Prostate gland (tissue), 2 donors: ENCODE data around the gene CLP1. TPM values are rescaled to one million over a fixed set of nuclear protein-coding genes. Genes with fewer than 3 reads are reported as not detected.

Experiments used
- DNase-seq: peaks from one replicate; pipeline ENCODE4 v3.0.0-alpha.2; 2019; ENCODE audit warnings: low spot score
- H3K27ac ChIP-seq, 2 donors: fragments of 200-600 bp; sonication (generic); 2 replicates each; pipeline ENCODE4 v1.5.1; 2017 to 2019
- H3K27me3 ChIP-seq: fragments of 200-600 bp; sonication (generic); replicated peaks from 2 replicates; pipeline ENCODE4 v1.5.1; 2019; ENCODE audit not compliant: insufficient read depth
- H3K36me3 ChIP-seq, 2 donors: fragments of 200-600 bp; sonication (generic); 1 replicate in 1 of 2; 2 replicates in 1 of 2; pipeline versions ENCODE4 v1.5.1 to v1.8.1; 2017 to 2019
- H3K4me1 ChIP-seq: fragments of 200-600 bp; sonication (generic); replicated peaks from 2 replicates; pipeline ENCODE4 v1.5.1; 2019
- H3K4me3 ChIP-seq, 2 donors: fragments of 200-600 bp; sonication (generic); 2 replicates each; pipeline ENCODE4 v1.5.1; 2017 to 2019
- H3K9me3 ChIP-seq: fragments of 200-600 bp; sonication (generic); 2 replicates; pipeline ENCODE4 v1.5.1; 2017
- POLR2A ChIP-seq: fragments of 450-650 bp; IDR thresholded peaks from one replicate; pipeline ENCODE4 v1.6.1; 2016; ENCODE audit warnings: antibody characterized with exemption, mild to moderate bottlenecking
- POLR2AphosphoS5 ChIP-seq: sonication (generic); formaldehyde crosslinking; IDR thresholded peaks from one replicate; pipeline ENCODE4 v1.6.1; 2017; ENCODE audit warnings: antibody characterized with exemption
- WGBS: methylation state at CpG from one replicate; pipeline ENCODE4 v1.1.5; 2018; 5-methylcytosine and 5-hydroxymethylcytosine counted together
- intact Hi-C: fragments of 100-400 bp; cut with DNase I; formaldehyde crosslinking; loops from one replicate; pipeline ENCODE4 v1.14.2; 2022
- total RNA-seq, 2 donors: library from RNA; depleted of rRNA; stranded (reverse); fragments of >200 nt; gene quantifications; one replicate each; pipeline ENCODE4 v1.1.0, GENCODE V29; 2016
- TF ChIP-seq, protein P1 (sequence below), 4 experiments: fragments of 200-600 bp in 2 of 4; fragments of 450-650 bp in 2 of 4; sonication (generic) in 2 of 4; IDR thresholded peaks; 1 replicate in 3 of 4; 2 replicates in 1 of 4; pipeline ENCODE4 v1.5.1; 2016 to 2019; ENCODE audit warnings: antibody characterized with exemption in 4 of 4, mild to moderate bottlenecking in 2 of 4, moderate library complexity in 2 of 4

The CLP1 gene
- total RNA-seq, 2 donors from 2014 or later: 9.3 to 11.0 TPM

DNA sequence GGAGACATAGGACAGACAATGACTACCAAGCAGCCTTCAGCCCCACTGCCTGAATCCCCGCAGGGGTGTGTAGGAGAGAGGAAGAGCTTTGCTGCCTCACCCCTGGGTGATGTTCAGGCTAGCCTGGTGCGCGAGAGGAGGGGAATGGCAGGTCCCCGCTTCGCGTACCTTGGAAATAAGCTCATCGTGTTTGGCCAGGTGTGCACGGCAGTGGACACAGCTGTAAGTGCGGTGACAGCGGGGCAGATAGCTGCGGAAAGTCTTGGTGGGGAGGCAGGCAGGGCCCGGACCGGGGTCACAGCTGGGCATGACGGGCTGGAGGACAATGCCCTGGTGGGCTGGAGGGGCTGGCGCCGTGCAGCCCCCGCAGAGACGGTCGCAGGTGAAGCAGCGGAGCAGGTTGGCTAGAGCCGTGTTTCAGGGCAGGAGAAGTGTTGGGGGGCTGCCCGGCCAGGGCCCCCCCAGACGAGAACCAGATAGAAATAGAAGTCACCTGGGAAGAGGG, 10.7 kb upstream of the CLP1 start:
- H3K9me3 ChIP-seq: no peaks in the 10 kb centered on the region
- no peak for DNase-seq
- H3K4me3 ChIP-seq: no peak overlapping the region
- peaks cover 5% of the 10 kb centered on the region for H3K27me3 ChIP-seq
- WGBS: 11% methylated on average over 23 of the region's 23 CpGs
- H3K36me3 ChIP-seq: no peaks in the 10 kb centered on the region
- no peak for TF ChIP-seq POLR2A
- TF ChIP-seq POLR2AphosphoS5: no peak
- TF ChIP-seq, protein P1, sequence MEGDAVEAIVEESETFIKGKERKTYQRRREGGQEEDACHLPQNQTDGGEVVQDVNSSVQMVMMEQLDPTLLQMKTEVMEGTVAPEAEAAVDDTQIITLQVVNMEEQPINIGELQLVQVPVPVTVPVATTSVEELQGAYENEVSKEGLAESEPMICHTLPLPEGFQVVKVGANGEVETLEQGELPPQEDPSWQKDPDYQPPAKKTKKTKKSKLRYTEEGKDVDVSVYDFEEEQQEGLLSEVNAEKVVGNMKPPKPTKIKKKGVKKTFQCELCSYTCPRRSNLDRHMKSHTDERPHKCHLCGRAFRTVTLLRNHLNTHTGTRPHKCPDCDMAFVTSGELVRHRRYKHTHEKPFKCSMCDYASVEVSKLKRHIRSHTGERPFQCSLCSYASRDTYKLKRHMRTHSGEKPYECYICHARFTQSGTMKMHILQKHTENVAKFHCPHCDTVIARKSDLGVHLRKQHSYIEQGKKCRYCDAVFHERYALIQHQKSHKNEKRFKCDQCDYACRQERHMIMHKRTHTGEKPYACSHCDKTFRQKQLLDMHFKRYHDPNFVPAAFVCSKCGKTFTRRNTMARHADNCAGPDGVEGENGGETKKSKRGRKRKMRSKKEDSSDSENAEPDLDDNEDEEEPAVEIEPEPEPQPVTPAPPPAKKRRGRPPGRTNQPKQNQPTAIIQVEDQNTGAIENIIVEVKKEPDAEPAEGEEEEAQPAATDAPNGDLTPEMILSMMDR (IDR thresholded peaks at IDR 0.05): no peak
- intact Hi-C loops: loop anchor here (10.0 kb wide), 2 partner anchors 152 to 192 kb away; no protein-coding TSS in a partner anchor
- H3K27ac ChIP-seq: no peak overlapping the region
- H3K4me1 ChIP-seq: peaks cover 8% of the 10 kb centered on the region

DNA sequence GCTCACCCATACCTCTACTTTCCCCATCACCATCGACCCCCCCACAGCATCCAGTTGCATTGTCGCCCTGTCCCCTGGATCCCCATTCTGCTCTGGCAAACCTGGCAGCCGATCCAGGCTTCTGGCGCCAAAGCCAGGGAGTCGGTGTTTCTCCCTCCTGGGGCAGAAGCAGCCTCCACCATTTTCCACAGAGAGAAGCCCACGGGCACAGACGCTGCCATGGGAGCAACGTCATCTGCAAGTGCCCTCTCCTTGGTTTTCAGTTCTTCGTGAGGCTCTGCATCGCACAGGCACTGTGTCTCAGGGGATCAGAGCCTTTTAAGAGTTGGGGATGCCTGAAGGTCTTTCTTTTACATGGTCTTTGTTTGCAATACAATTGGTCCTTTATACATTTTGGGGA, 10.2 kb upstream of the CLP1 start:
- Histone ChIP-seq H3K4me1 (peaks cover 8% of the 10 kb centered on the region), H3K27me3 (peaks cover 5% of the 10 kb centered on the region), H3K9me3 (no peaks in the 10 kb centered on the region), H3K36me3 (no peaks in the 10 kb centered on the region), H3K27ac (no peak overlapping the region), H3K4me3 (no peak overlapping the region)
- DNase-seq: no peak
- 2% methylated on average over 10 of the region's 10 CpGs for WGBS
- TF ChIP-seq POLR2A (no peak), POLR2AphosphoS5 (no peak)
- TF ChIP-seq, protein P1 (IDR thresholded peaks at IDR 0.05): no peak
- intact Hi-C loops: loop anchor here (10.0 kb wide), 2 partner anchors 153 to 193 kb away; no protein-coding TSS in a partner anchor

DNA sequence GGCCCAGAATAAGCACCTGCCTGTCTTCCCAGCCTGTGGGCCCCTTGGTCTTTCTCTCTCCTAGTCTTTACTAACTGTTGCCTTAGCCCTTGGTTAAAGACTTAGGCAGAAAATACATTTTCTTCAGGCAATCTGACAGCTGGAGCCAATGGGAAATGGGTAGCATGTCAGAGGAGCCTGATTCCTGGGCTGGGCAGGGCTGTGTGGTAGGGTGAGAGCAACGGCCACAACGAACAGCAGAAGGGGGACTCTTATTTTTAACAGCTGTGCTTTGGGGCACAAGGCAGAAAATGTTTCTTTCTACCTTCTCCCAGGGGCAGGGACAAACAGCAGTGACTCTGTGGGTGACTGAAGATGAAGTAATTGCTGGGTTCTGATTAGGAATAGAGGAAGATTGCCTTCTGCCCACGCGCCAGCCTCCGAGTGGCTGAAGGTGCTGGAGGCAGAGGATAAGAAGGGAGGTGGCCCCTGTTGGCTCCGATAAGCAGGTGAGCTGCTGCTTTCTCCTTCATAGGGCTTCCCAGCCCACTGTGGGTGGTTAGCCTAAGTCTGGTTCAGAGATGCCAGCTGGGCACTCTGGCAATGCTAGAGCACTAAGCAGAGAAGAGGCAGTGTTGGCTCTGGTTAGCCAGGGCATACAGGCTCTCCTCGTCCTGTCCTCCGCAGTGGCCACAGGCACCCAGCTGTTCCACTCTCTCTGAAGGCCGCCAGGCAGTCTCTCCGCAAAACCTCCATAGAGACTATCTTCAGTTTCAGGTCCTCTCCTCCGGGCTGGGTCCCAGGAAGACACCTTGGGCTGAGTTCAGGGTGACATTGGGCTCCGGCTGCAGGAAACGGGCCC, 9.4 kb upstream of the CLP1 start:
- Histone ChIP-seq H3K4me1 (peaks cover 8% of the 10 kb centered on the region), H3K4me3 (no peak overlapping the region), H3K36me3 (no peaks in the 10 kb centered on the region), H3K27ac (no peak overlapping the region), H3K9me3 (no peaks in the 10 kb centered on the region), H3K27me3 (peaks cover 5% of the 10 kb centered on the region)
- WGBS: 7% methylated on average over 13 of the region's 13 CpGs
- intact Hi-C loops: loop anchor here (10.0 kb wide), 2 partner anchors 153 to 193 kb away; no protein-coding TSS in a partner anchor
- DNase-seq: no peak
- no peak for TF ChIP-seq POLR2AphosphoS5
- TF ChIP-seq, protein P1 (IDR thresholded peaks at IDR 0.05): no peak
- no peak for TF ChIP-seq POLR2A

DNA sequence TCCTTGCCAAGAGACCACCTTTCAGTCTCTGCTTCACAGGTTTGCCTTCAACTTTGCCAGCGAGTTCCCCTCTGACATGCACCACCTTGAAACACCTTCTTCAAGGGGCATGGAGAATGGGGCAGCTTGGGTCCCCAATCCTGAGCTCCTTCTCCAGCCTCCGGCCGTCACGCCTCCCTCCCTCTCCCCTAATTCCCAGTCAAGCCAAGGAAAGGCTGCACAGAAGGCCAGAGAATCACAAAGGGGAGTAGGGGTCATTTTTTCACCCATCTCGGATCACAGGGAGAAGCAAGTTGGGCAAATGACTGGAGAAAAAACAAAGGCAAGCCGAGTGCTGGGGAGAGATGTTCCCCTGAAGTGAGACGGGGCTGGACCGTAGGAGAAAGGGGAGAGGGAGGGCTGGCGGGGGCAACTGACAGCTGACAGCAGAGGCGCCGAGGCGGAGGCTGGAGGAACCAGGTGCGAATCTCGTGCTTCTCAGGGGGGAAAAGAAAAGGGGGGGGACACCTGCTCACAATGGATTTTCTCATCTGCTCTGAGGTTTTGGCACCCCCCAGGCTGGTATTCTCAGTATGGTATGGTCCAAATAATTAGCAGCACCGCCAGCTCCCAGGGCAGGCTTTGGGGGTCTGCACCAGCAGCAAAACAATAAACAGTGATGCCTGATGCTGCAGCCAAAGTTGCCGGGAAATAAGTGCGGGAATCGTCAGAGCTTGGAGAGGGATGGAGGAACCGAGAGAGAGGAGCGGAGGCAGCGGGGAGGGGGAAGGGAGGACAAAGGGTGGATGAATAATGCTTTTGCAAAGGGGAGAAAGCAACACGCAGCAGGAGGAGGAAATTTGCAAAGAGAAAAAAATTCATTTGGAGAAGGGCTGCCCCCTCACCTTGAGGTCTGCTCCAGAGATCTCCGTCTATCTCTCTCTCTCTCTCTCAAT, 8.5 kb upstream of the CLP1 start:
- 1% methylated on average over 23 of the region's 23 CpGs for WGBS
- peaks cover 5% of the 10 kb centered on the region for H3K27me3 ChIP-seq
- H3K27ac ChIP-seq: no peak overlapping the region
- H3K4me3 ChIP-seq: peak overlapping the region in 1 of 2 donors; percentile 26
- DNase-seq: no peak
- no peaks in the 10 kb centered on the region for H3K36me3 ChIP-seq
- peaks cover 8% of the 10 kb centered on the region for H3K4me1 ChIP-seq
- intact Hi-C loops: loop anchor here (10.0 kb wide), 2 partner anchors 154 to 194 kb away; no protein-coding TSS in a partner anchor
- H3K9me3 ChIP-seq: no peaks in the 10 kb centered on the region
- TF ChIP-seq, protein P1 (IDR thresholded peaks at IDR 0.05): no peak
- TF ChIP-seq POLR2A (no peak), POLR2AphosphoS5 (no peak)
